ENCODE data around the gene OR5K2. TPM values are rescaled to one million over a fixed set of nuclear protein-coding genes. Genes with fewer than 3 reads are reported as not detected.

The OR5K2 gene
- polyA plus RNA-seq, 1 donor from 2014 or later: not detected

- Histone ChIP-seq H3F3A (ENCODE audit: insufficient read depth, low read length, poor library complexity, severe bottlenecking) (no peaks in the 10 kb centered on the region), H3K36me3 (ENCODE audit: insufficient read depth, low read length) (no peaks in the 10 kb centered on the region), H3K4me2 (ENCODE audit: low read length) (no peak overlapping the region), H4K20me1 (ENCODE audit: insufficient read depth) (no peaks in the 10 kb centered on the region), H3K27ac (ENCODE audit: low read length) (no peak overlapping the region), H2AFZ (ENCODE audit: low read depth, low read length) (no peak overlapping the region), H3K27me3 (ENCODE audit: insufficient read depth, low read depth, low read length) (no peaks in the 10 kb centered on the region), H3K9me3 (ENCODE audit: low read length) (peaks cover 3% of the 10 kb centered on the region), H3K4me3 (ENCODE audit: low read length) (no peak overlapping the region), H3K9me2 (ENCODE audit: insufficient read depth, low read length) (no peaks in the 10 kb centered on the region), H3K79me2 (replicated peaks; ENCODE audit: insufficient read depth, low read length) (no peaks in the 10 kb centered on the region), H3K9ac (ENCODE audit: low read length) (no peak overlapping the region)
- TF ChIP-seq TAF1 (IDR thresholded peaks at IDR 0.05; ENCODE audit: low read depth) (no peak), POLR2AphosphoS5 (IDR thresholded peaks at IDR 0.05) (no peak), EZH2 (IDR thresholded peaks at IDR 0.05; ENCODE audit: borderline replicate concordance, insufficient read depth, low read length, poor library complexity, severe bottlenecking) (no peak)
Measured at GRCh38 chr3:98454929-98455328, 42.6 kb upstream of the OR5K2 start.

DNA sequence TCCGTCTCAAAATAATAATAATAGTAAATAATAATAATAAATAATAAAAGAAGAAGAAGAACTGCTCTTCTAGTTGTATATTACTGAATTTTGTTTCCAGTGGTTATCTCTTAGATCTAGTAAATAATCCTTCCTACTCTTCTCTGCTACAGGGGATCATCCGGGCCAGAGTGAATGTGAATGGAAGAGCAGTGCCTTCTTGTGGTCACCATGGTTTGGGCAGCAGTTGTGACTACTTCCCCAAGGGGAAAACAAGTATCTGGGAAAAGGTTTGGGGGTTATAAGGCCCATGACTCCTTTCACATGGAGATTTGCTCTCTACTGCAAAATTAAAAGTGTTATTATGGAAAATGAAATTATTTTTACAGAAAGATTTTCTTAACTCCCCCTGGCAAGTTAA is 39.9 kb upstream of the OR5K2 start:
- no peak for TF ChIP-seq MXI1 (conservative IDR thresholded peaks at IDR 0.05; ENCODE audit: poor library complexity, severe bottlenecking)
- no peak for TF ChIP-seq RAD21 (conservative IDR thresholded peaks at IDR 0.05)
- no peak for TF ChIP-seq REST (IDR thresholded peaks at IDR 0.05; ENCODE audit: borderline replicate concordance)
- no peak for TF ChIP-seq TAF1 (IDR thresholded peaks at IDR 0.05; ENCODE audit: low read depth)
- no peak for TF ChIP-seq EP300 (conservative IDR thresholded peaks at IDR 0.05; ENCODE audit: poor library complexity, severe bottlenecking)
- no peak for TF ChIP-seq POLR2AphosphoS5 (IDR thresholded peaks at IDR 0.05)
- TF ChIP-seq, protein P1, sequence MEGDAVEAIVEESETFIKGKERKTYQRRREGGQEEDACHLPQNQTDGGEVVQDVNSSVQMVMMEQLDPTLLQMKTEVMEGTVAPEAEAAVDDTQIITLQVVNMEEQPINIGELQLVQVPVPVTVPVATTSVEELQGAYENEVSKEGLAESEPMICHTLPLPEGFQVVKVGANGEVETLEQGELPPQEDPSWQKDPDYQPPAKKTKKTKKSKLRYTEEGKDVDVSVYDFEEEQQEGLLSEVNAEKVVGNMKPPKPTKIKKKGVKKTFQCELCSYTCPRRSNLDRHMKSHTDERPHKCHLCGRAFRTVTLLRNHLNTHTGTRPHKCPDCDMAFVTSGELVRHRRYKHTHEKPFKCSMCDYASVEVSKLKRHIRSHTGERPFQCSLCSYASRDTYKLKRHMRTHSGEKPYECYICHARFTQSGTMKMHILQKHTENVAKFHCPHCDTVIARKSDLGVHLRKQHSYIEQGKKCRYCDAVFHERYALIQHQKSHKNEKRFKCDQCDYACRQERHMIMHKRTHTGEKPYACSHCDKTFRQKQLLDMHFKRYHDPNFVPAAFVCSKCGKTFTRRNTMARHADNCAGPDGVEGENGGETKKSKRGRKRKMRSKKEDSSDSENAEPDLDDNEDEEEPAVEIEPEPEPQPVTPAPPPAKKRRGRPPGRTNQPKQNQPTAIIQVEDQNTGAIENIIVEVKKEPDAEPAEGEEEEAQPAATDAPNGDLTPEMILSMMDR (IDR thresholded peaks at IDR 0.05; ENCODE audit: poor library complexity, severe bottlenecking): no peak
- no peak for TF ChIP-seq SMC3 (conservative IDR thresholded peaks at IDR 0.05; ENCODE audit: poor library complexity)
- TF ChIP-seq EZH2 (IDR thresholded peaks at IDR 0.05; ENCODE audit: borderline replicate concordance, insufficient read depth, low read length, poor library complexity, severe bottlenecking): no peak
- no peaks in the 10 kb centered on the region for H4K20me1 ChIP-seq (ENCODE audit: insufficient read depth)

DNA sequence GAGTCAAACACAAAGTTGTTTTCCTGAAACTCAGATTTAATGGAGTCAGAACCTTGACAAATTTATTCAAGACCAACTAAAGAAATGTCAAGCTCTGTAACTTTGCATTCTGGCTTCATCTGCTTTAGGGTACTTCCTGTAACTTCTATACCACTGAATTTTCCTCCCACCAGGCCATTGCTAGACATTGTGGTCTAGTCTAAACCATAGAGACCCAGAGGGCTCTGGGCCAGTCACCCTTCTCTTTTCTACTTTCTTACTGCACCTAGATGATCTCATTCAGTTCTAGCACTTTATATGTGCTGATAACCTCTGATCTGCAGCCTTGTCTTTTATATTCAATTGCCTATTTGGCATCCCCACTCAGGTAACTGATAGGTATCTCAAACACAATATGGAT is 37.3 kb upstream of the OR5K2 start:
- Histone ChIP-seq H3K4me2 (ENCODE audit: low read length) (no peak overlapping the region), H3K9me2 (ENCODE audit: insufficient read depth, low read length) (no peaks in the 10 kb centered on the region)

More for the DNA sequence above, 39.9 kb upstream of the OR5K2 start:
- no peaks in the 10 kb centered on the region for H3F3A ChIP-seq (ENCODE audit: insufficient read depth, low read length, poor library complexity, severe bottlenecking)
- H3K9ac ChIP-seq (ENCODE audit: low read length): no peak overlapping the region
- peaks cover 3% of the 10 kb centered on the region for H3K9me3 ChIP-seq (ENCODE audit: low read length)
- no peak overlapping the region for H2AFZ ChIP-seq (ENCODE audit: low read depth, low read length)
- no peak overlapping the region for H3K4me3 ChIP-seq (ENCODE audit: low read length)
- no peaks in the 10 kb centered on the region for H3K36me3 ChIP-seq (ENCODE audit: insufficient read depth, low read length)
- H3K4me2 ChIP-seq (ENCODE audit: low read length): no peak overlapping the region
- H3K9me2 ChIP-seq (ENCODE audit: insufficient read depth, low read length): no peaks in the 10 kb centered on the region
- no peak overlapping the region for H3K27ac ChIP-seq (ENCODE audit: low read length)
- no peaks in the 10 kb centered on the region for H3K79me2 ChIP-seq (replicated peaks; ENCODE audit: insufficient read depth, low read length)
- no peaks in the 10 kb centered on the region for H3K27me3 ChIP-seq (ENCODE audit: insufficient read depth, low read depth, low read length)

More for the DNA sequence above, 37.3 kb upstream of the OR5K2 start:
- Histone ChIP-seq H3F3A (ENCODE audit: insufficient read depth, low read length, poor library complexity, severe bottlenecking) (no peaks in the 10 kb centered on the region), H3K36me3 (ENCODE audit: insufficient read depth, low read length) (no peaks in the 10 kb centered on the region), H3K4me3 (ENCODE audit: low read length) (no peak overlapping the region), H4K20me1 (ENCODE audit: insufficient read depth) (no peaks in the 10 kb centered on the region), H2AFZ (ENCODE audit: low read depth, low read length) (no peak overlapping the region), H3K79me2 (replicated peaks; ENCODE audit: insufficient read depth, low read length) (no peaks in the 10 kb centered on the region), H3K9ac (ENCODE audit: low read length) (no peak overlapping the region), H3K27ac (ENCODE audit: low read length) (no peak overlapping the region), H3K9me3 (ENCODE audit: low read length) (peaks cover 3% of the 10 kb centered on the region), H3K27me3 (ENCODE audit: insufficient read depth, low read depth, low read length) (no peaks in the 10 kb centered on the region)
- TF ChIP-seq SMC3 (conservative IDR thresholded peaks at IDR 0.05; ENCODE audit: poor library complexity) (no peak), EP300 (conservative IDR thresholded peaks at IDR 0.05; ENCODE audit: poor library complexity, severe bottlenecking) (no peak), TAF1 (IDR thresholded peaks at IDR 0.05; ENCODE audit: low read depth) (no peak), MXI1 (conservative IDR thresholded peaks at IDR 0.05; ENCODE audit: poor library complexity, severe bottlenecking) (no peak), REST (IDR thresholded peaks at IDR 0.05; ENCODE audit: borderline replicate concordance) (no peak), POLR2AphosphoS5 (IDR thresholded peaks at IDR 0.05) (no peak), RAD21 (conservative IDR thresholded peaks at IDR 0.05) (no peak), EZH2 (IDR thresholded peaks at IDR 0.05; ENCODE audit: borderline replicate concordance, insufficient read depth, low read length, poor library complexity, severe bottlenecking) (no peak)
- TF ChIP-seq, protein P1 (IDR thresholded peaks at IDR 0.05; ENCODE audit: poor library complexity, severe bottlenecking): no peak
